PC-9 (cell line): ENCODE results near the gene MEMO1. TPM values are rescaled to one million over a fixed set of nuclear protein-coding genes. Genes with fewer than 3 reads are reported as not detected.

ENCODE experiments used
- BruUV-seq: library from RNA; stranded (reverse); fragments of 400-500 nt; replicated peaks from 2 replicates; lab custom pipeline; 2021; lab: Mats Ljungman, UMichigan
- CTCF ChIA-PET: fragments of 300-600 bp; sonication (Branson Sonifier 250); formaldehyde crosslinking; loops from one replicate; lab custom pipeline; 2022; ENCODE audit warnings: antibody characterized with exemption; lab: Charles Lee
- POLR2A ChIA-PET: fragments of 300-600 bp; sonication (Branson Sonifier 250); formaldehyde crosslinking; loops from one replicate; lab custom pipeline; 2022; ENCODE audit warnings: antibody characterized with exemption; ENCODE audit not compliant: unreplicated experiment; lab: Charles Lee
- DNase-seq, 2 experiments: peaks; one replicate each; pipeline versions ENCODE4 v3.0.0 to v3.0.0-alpha.2; 2015 to 2022; ENCODE audit warnings: mixed read lengths in 1 of 2
- H2AFZ ChIP-seq: fragments of 200-600 bp; sonication (generic); 2 replicates; pipeline ENCODE4 v1.8.1; 2017; ENCODE audit warnings: antibody characterized with exemption
- H3F3A ChIP-seq: fragments of 200-600 bp; sonication (generic); 2 replicates; pipeline ENCODE4 v1.8.1; 2017; ENCODE audit warnings: antibody characterized with exemption, mild to moderate bottlenecking, low read depth; ENCODE audit not compliant: insufficient read depth
- H3K27ac ChIP-seq: fragments of 200-600 bp; sonication (generic); 2 replicates; pipeline ENCODE4 v1.6.1; 2016; ENCODE audit warnings: mixed run types
- H3K27me3 ChIP-seq: fragments of 200-600 bp; sonication (generic); 2 replicates; pipeline ENCODE4 v1.6.1; 2016; ENCODE audit warnings: low read depth, mixed run types; ENCODE audit not compliant: insufficient read depth
- H3K36me3 ChIP-seq: fragments of 200-600 bp; sonication (generic); 2 replicates; pipeline ENCODE4 v1.6.1; 2016; ENCODE audit warnings: low read depth, mixed run types
- H3K4me1 ChIP-seq: fragments of 200-600 bp; sonication (generic); replicated peaks from 2 replicates; pipeline ENCODE4 v1.6.1; 2016; ENCODE audit warnings: mixed run types; ENCODE audit not compliant: insufficient read depth
- H3K4me2 ChIP-seq: fragments of 200-600 bp; sonication (generic); 2 replicates; pipeline ENCODE4 v1.6.1; 2017; ENCODE audit warnings: mixed run types
- H3K4me3 ChIP-seq: fragments of 200-600 bp; sonication (generic); 2 replicates; pipeline ENCODE4 v1.6.1; 2016; ENCODE audit warnings: mixed run types
- H3K79me2 ChIP-seq: fragments of 200-600 bp; sonication (generic); 2 replicates; pipeline ENCODE4 v1.6.1; 2017; ENCODE audit warnings: low read depth, mixed run types
- H3K9me2 ChIP-seq: fragments of 200-600 bp; sonication (generic); 2 replicates; pipeline ENCODE4 v1.8.1; 2017; ENCODE audit warnings: mild to moderate bottlenecking; ENCODE audit not compliant: insufficient read depth
- H3K9me3 ChIP-seq: fragments of 200-600 bp; sonication (generic); 2 replicates; pipeline ENCODE4 v1.8.1; 2016; ENCODE audit warnings: low read depth; ENCODE audit not compliant: insufficient read depth
- H4K20me1 ChIP-seq: fragments of 200-600 bp; sonication (generic); 2 replicates; pipeline ENCODE4 v1.8.1; 2017; ENCODE audit not compliant: insufficient read depth
- EZH2 ChIP-seq: fragments of 200-600 bp; sonication (generic); IDR thresholded peaks from 2 replicates; pipeline ENCODE4 v1.8.0; 2017; ENCODE audit warnings: antibody characterized with exemption, low read depth
- intact Hi-C: fragments of 100-400 bp; cut with micrococcal nuclease; formaldehyde crosslinking; loops from one replicate; pipeline ENCODE4 v1.10.0; 2022; ENCODE audit not compliant: unreplicated experiment
- total RNA-seq: library from RNA; stranded (reverse); gene quantifications from 2 replicates; pipeline ENCODE4 v1.2.3, GENCODE V29; 2021
- TF ChIP-seq, protein P1 (sequence below): fragments of 200-600 bp; sonication (generic); conservative IDR thresholded peaks from 2 replicates; pipeline ENCODE4 v1.6.1; 2017; ENCODE audit warnings: mixed run types, antibody characterized with exemption, mild to moderate bottlenecking, moderate library complexity

The MEMO1 gene
- total RNA-seq, 1 experiment from 2014 or later: 40.2 TPM

DNA sequence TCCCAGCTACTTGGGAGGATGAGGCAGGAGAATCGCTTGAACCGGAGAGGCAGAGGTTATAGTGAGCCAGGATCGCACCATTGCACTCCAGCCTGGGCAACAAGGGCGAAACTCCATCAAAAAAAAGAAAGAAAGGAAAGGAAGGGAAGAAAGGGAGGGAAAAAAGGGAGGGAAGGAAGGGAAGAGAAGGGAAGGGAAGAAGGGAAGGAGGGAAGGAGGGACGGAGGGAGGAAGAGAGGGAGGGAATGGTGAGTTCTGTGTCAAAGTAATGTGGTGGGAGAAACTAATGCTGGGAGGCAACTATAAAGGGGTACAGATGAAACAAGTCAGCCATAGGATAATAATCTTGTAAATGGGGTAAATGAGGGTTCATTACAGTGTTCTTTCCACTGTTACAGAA is 45.7 kb downstream of the MEMO1 start:
- Histone ChIP-seq H3F3A (0 out of 2 replicates have a peak, but pooled peaks cover 5% of the 10 kb centered on the region), H3K4me1 (no peaks in the 10 kb centered on the region), H3K27ac (no peak overlapping the region), H2AFZ (no peak overlapping the region), H3K79me2 (peaks cover 50% of the 10 kb centered on the region), H3K4me3 (no peak overlapping the region), H3K27me3 (no peaks in the 10 kb centered on the region), H3K9me2 (no peaks in the 10 kb centered on the region), H3K9me3 (no peaks in the 10 kb centered on the region), H3K4me2 (no peak overlapping the region), H3K36me3 (no peaks in the 10 kb centered on the region; the same call in 1 of the 2 replicates), H4K20me1 (peaks cover 4% of the 10 kb centered on the region; the same call in 1 of the 2 replicates)
- CTCF ChIA-PET: interaction anchor here (0.6 kb wide), 1 partner anchor 324 kb away, joined by 3 read pairs; no protein-coding TSS in a partner anchor
- TF ChIP-seq, protein P1, sequence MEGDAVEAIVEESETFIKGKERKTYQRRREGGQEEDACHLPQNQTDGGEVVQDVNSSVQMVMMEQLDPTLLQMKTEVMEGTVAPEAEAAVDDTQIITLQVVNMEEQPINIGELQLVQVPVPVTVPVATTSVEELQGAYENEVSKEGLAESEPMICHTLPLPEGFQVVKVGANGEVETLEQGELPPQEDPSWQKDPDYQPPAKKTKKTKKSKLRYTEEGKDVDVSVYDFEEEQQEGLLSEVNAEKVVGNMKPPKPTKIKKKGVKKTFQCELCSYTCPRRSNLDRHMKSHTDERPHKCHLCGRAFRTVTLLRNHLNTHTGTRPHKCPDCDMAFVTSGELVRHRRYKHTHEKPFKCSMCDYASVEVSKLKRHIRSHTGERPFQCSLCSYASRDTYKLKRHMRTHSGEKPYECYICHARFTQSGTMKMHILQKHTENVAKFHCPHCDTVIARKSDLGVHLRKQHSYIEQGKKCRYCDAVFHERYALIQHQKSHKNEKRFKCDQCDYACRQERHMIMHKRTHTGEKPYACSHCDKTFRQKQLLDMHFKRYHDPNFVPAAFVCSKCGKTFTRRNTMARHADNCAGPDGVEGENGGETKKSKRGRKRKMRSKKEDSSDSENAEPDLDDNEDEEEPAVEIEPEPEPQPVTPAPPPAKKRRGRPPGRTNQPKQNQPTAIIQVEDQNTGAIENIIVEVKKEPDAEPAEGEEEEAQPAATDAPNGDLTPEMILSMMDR: no peak
- TF ChIP-seq EZH2: no peak
- POLR2A ChIA-PET: no interaction called here
- no peak for DNase-seq
- BruUV-seq: no TSS peak
- intact Hi-C loops: no loop called here

DNA sequence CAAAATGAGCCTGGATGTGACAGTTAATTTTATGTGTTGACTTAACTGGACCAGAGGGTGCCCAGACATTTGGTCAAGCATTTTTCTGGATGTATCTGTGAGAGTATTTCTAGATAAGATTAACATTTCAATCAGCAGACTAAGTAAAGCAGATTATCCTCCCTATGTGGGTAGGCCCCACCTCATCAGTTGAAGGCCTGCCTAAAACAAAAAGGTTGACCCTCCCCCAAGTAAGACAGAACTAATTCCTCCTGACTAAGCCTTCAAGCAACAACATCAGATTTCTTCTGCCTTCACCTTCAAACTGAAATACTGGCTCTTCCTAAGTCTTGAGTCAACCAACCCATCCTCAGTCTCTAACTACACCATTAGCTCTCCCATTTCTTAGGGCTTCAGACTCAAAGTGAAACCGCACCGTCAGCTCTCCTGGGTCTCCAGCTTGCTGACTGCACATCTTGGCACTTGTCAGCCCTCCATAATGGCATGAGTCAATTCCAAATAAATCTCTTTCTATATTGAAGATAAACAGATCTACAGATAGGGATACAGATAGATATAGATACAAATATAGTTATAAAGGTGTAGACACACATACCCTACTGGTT is 47.9 kb downstream of the MEMO1 start:
- Histone ChIP-seq H3K79me2 (peaks cover 66% of the 10 kb centered on the region), H2AFZ (no peak overlapping the region), H3K27me3 (no peaks in the 10 kb centered on the region), H3K27ac (no peak overlapping the region), H3K36me3 (no peaks in the 10 kb centered on the region; the same call in 1 of the 2 replicates), H3K4me1 (no peaks in the 10 kb centered on the region), H3K9me2 (no peaks in the 10 kb centered on the region), H3K4me3 (no peak overlapping the region), H3F3A (0 out of 2 replicates have a peak, but pooled peaks cover under 1% of the 10 kb centered on the region), H3K4me2 (no peak overlapping the region), H4K20me1 (0 out of 2 replicates have a peak, but pooled peaks cover 4% of the 10 kb centered on the region), H3K9me3 (no peaks in the 10 kb centered on the region)
- TF ChIP-seq EZH2: no peak
- TF ChIP-seq, protein P1: no peak
- intact Hi-C loops: no loop called here
- ChIA-PET POLR2A (no interaction called here), CTCF (interaction anchor here (0.6 kb wide), 1 partner anchor 78 kb away, joined by 5 read pairs; no protein-coding TSS in a partner anchor)
- BruUV-seq: no TSS peak
- DNase-seq: no peak

DNA sequence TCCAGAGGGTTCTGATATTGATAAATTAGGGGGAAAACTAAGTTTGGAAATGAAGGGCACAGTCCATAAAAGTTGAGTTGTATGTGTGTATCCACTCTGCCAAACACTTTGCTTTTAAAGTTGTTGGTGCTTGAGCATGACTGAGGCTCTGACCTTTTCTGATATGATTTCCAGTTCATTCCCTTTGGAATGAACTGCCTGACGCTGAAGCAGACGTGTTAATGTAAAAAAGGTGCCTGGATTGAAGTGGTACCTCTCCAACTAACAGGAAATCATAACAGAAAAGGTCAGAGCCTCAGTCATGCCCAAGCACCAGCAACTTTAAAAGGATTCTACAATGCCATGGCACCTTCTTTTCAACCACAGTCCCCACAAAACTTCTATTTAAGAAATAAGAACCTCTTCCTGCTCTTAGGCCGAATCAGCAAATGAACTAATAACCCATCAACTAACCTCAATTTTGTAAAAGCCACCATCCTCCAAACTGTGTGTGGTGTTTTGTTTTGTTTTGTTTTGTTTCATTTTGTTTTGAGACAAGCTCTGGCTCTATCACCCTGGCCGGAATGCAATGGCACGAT is 52.6 kb downstream of the MEMO1 start:
- DNase-seq: no peak
- no peaks in the 10 kb centered on the region for H3K27me3 ChIP-seq
- no peaks in the 10 kb centered on the region for H3F3A ChIP-seq
- no peak overlapping the region for H3K4me3 ChIP-seq
- H3K9me2 ChIP-seq: no peaks in the 10 kb centered on the region
- no TSS peak for BruUV-seq
- TF ChIP-seq EZH2: no peak
- TF ChIP-seq, protein P1: no peak
- no peak overlapping the region for H2AFZ ChIP-seq
- peaks cover 94% of the 10 kb centered on the region for H3K79me2 ChIP-seq
- POLR2A ChIA-PET: interaction anchor here (0.7 kb wide), 1 partner anchor 26 kb away, joined by 11 read pairs; no protein-coding TSS in a partner anchor
- H3K4me2 ChIP-seq: no peak overlapping the region
- H3K4me1 ChIP-seq: no peaks in the 10 kb centered on the region
- H3K36me3 ChIP-seq: no peaks in the 10 kb centered on the region
- 0 out of 2 replicates have a peak, but pooled peaks cover 4% of the 10 kb centered on the region for H4K20me1 ChIP-seq
- intact Hi-C loops: no loop called here
- H3K9me3 ChIP-seq: no peaks in the 10 kb centered on the region
- no peak overlapping the region for H3K27ac ChIP-seq
- CTCF ChIA-PET: no interaction called here
